GM21360 (cell line): Measurements from ENCODE around the gene OR13J1.

Source experiments
- ATAC-seq: cut with Tn5 transposase; IDR thresholded peaks from one replicate; pipeline ENCODE4 v1.9.1; 2021; ENCODE audit warnings: mild to moderate bottlenecking, moderate library complexity; ENCODE audit not compliant: unreplicated experiment

The OR13J1 gene

DNA sequence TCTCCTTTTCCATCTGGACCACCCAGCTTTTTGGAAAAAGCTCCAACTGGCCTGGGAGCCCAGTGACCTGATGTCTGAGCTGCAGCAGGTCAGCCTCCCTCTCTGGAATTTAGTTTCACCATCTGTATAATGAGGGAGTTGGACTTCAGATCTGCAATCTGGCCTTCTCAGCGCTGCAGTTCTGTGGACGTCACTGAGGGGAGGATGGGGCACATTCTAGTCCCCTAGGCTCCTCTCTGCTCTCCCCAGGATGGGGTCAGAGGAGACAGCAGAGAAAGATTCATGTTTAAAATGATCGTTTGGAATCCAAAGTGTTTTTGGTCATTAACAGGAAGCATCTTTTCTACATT is 10.2 kb downstream of the OR13J1 start:
- ATAC-seq = no peak

DNA sequence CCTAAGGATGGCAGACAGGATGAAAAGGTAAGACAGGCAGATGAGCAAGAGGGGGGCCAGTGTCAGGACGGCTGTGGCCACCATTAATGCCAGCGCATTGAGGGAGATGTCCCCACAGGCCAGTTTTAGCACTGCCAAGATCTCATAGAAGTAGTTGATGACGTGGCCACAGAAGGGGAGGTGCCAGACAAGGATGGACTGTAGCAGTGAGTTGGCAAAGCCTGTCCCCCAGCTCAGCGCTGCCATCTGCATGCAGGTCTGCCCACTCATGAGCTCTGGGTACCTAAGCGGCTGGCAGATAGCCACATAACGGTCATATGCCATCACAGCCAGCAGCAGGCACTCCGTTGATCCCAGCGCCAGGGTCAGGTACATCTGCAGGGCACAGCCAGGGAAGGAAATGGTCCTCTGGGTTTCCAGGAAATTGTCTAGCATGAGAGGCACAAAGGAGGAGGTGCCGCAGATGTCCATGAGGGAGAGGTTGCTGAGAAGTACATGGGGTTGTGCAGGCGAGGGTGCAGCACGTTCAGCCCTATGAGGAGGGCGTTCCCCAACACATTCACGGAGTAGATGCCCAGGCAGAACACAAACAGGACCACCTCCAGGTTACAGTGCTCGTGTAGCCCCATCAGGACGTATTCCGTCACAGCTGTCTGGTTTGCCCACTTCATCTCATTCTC is 10.8 kb downstream of the OR13J1 start:
- ATAC-seq = no peak

GRCh38 chr9:35858458-35858857 is 11.7 kb downstream of the OR13J1 start:
- no peak for ATAC-seq

DNA sequence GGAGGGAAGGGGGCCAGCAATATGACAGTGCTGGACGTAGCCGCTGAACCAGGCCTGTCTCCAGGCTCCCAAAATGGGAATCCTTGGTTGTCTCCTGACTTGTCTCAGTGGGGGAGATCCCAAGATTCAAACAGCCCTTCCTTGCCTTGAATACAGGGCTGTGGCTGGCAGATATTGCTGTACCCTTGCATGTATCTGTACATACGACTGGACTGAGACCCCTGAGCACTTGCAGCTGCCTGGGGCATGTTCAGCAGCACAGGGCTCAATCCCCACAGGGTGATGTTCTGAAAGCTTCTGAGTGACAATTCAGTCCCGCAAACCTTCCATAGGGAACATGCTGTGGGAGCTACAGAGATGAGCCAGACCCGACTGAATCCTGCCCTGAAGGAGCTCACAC is 13.3 kb downstream of the OR13J1 start:
- ATAC-seq = no peak

DNA sequence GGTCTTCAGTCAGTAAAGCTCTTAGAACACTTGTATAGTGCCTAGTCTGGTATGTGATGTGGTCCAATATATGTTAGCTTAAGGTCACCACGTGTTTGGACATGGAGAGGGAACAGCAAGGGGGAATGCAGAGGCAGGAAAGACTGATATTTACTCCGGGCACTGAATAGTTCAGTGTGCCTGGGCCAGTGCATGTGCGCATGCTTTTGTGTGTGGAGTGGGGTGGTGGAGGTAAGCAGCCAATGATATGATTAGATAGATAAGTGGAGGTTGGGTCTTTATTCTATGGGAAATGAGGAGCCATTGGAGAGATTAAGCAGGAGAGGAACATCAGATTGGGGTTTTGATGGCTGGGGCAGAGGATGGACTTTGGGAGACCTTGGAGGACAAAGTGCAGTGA is 14.0 kb downstream of the OR13J1 start:
- no peak for ATAC-seq

- ATAC-seq = no peak
These were observed 16.0 kb downstream of the OR13J1 start for GRCh38 chr9:35854091-35854762.

GRCh38 chr9:35852876-35853865 is 17.0 kb downstream of the OR13J1 start:
- no peak for ATAC-seq

DNA sequence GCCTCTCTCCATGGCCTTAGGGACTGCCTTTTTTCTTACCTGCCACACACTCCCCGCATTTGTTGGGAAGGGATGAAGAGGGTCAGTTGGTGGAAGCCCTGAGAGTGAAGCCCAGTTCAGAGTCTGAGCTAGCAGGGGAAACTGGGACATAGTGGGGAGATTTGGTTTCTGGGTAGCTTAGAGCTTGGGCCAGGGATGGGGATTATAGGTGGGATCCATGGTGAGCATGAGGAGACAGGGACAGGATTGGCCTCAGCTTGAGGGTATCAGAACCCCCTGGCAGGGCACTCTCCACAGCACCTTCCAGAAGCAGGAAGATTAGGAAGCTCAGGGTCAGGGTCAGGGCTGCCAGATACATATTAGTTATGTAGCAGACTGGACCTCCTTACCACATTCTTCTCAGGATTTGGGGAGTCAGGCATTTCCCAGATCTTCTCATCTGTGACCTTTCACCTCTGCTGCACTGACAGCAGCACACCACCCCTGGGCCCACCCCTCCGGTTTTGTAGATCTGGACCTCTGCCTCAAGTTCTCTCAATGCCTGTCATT is 17.9 kb downstream of the OR13J1 start:
- ATAC-seq = no peak

GRCh38 chr9:35847792-35848572 is 22.2 kb downstream of the OR13J1 start:
- ATAC-seq = peak; percentile 71

GRCh38 chr9:35845824-35846771 is 24.1 kb downstream of the OR13J1 start:
- no peak for ATAC-seq

DNA sequence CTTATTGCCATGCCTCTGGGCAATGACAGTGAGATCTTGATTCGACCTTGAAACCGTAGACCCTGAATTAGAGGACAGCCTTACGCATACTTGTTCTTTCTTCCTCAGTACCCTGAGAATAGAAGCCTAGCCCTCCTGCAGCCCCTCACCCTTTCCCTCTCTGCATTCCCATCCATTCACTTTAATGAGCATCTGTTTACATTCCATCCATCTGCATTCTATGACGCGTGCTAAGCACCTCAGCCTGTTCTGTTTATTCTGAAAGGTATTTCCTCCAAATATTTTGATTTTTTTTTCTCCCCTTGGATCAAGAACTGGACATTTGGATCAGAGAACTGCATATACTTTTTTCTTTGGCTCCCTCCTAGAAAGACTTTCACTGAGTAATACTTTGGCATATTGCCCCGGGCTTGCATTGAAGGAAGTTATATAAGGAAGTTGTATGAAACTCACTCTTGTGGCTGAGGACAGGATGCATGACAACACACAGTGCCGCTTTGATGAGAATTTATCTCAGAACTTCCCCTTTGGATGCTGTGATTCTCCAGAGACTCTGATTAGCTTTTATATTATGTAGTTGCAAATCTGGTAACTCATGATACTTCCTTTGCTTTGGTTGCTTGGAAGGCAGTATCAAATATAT is 25.5 kb downstream of the OR13J1 start:
- ATAC-seq = no peak

- ATAC-seq = no peak
These were observed 27.4 kb downstream of the OR13J1 start for GRCh38 chr9:35842795-35843194.

- no peak for ATAC-seq
These were observed 28.0 kb downstream of the OR13J1 start for GRCh38 chr9:35842020-35842745.

GRCh38 chr9:35841645-35841900 is 28.6 kb downstream of the OR13J1 start:
- no peak for ATAC-seq

DNA sequence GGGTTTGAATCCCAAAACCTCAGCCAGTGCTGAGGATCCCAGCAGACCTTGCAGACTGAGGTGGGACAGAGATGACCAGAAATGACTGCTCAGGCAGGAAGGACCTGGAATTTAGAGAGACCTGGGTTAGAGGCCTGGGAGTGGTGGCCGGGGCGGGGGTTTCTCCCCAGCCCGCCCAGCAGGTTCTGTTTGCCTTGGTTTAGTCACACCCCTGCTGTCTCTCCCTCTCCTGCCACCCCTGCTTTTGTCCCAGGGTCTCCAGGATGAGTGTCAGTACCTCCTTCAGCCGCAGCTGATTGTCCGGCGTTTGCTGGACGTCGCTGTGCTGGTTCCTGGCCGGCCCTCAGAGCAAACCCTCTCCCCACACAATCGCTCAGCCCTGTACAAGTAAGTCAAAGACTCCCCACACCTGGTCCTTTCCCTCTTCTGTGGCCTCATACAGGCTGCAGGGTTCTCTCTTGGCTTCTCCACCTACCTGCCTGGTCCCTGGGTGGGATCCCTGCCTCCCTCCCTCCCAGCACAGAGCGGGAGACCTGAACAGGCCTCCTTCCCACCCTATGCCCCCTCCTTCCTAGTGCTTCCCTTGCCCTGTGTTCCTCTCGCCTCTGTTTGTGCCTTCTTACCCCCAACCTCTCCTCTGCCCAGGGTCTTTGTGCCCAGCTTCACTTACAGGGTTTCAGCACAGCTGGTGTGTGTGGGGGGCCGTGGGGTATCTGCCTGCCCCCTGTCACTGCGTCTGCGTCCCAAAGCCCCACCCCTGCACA is 29.1 kb downstream of the OR13J1 start:
- no peak for ATAC-seq

- no peak for ATAC-seq
These were observed 30.3 kb downstream of the OR13J1 start for GRCh38 chr9:35839926-35840325.

DNA sequence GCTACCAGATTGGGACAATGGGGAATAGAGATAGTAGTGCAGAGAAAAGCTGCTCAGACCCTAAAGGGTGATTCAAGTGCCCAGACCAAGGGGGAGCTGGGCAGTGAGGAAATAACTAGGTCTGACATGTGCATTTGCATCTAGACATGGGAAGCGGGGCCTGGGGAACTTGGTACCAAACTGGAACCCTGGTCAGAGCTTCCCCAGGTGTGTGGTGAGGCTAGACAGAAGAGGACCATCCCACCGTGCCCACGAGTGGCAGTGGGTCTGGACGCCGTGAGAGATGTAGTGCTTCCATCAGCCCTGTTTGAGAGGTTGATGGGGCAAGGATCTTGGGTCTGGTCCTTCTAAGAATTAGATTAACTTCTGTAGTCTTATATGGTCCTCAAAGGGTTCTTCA is 33.6 kb downstream of the OR13J1 start:
- no peak for ATAC-seq

- no peak for ATAC-seq
These were observed 34.4 kb downstream of the OR13J1 start for GRCh38 chr9:35835766-35836165.
